Measurements from ENCODE around the gene ZC3H7A. TPM values are rescaled to one million over a fixed set of nuclear protein-coding genes. Genes with fewer than 3 reads are reported as not detected.

Gene ZC3H7A
- total and polyA plus RNA-seq, 2 of the 13 experiments (the other 11 are each of a cell fraction or from before 2014, with no cell fraction given): 29.2 to 36.8 TPM

- TF ChIP-seq USF2 (IDR thresholded peaks at IDR 0.05; ENCODE audit: low read depth, low read length) (no peak), USF2 (CRISPR knock-in tag; IDR thresholded peaks at IDR 0.05; ENCODE audit: borderline replicate concordance) (peak; percentile 70; the same call in 1 of the 2 replicates), ATM (IDR thresholded peaks at IDR 0.05; ENCODE audit: borderline replicate concordance) (no peak), ZNF225 (CRISPR knock-in tag; IDR thresholded peaks at IDR 0.05) (peak; percentile 96), GATAD1 (CRISPR knock-in tag; IDR thresholded peaks at IDR 0.05) (peak; percentile 82; the same call in 1 of the 2 replicates), REST (IDR thresholded peaks at IDR 0.05; ENCODE audit: borderline replicate concordance in 1 of 2, low read depth in 1 of 2, low read length in 2 of 2) (peak in 1 of 2 experiments; percentile 82; a peak in 2 of 4 replicates), ZNF768 (CRISPR knock-in tag; IDR thresholded peaks at IDR 0.05) (peak; percentile 88), ZNF570 (CRISPR knock-in tag; IDR thresholded peaks at IDR 0.05; ENCODE audit: borderline replicate concordance) (peak; percentile 97; the same call in 1 of the 2 replicates), TARDBP (CRISPR knock-in tag; IDR thresholded peaks at IDR 0.05) (peak; percentile 96), KLF9 (CRISPR knock-in tag; IDR thresholded peaks at IDR 0.05; ENCODE audit: low read depth) (peak; percentile 92), MTA1 (CRISPR knock-in tag; IDR thresholded peaks at IDR 0.05; ENCODE audit: borderline replicate concordance) (peak; percentile 93), TRIM24 (CRISPR knock-in tag; IDR thresholded peaks at IDR 0.05) (no peak), AFF4 (CRISPR knock-in tag; IDR thresholded peaks at IDR 0.05) (peak; percentile 89), ZNF34 (CRISPR knock-in tag; IDR thresholded peaks at IDR 0.05; ENCODE audit: borderline replicate concordance) (peak; percentile 95; the same call in 1 of the 2 replicates), IRF1 (CRISPR knock-in tag; IDR thresholded peaks at IDR 0.05; ENCODE audit: low read depth) (peak; percentile 93), NR2F6 (IDR thresholded peaks at IDR 0.05) (peak; percentile 21; the same call in 1 of the 2 replicates), NR2F6 (CRISPR knock-in tag; IDR thresholded peaks at IDR 0.05) (peak; percentile 60), ATF7 (IDR thresholded peaks at IDR 0.05) (no peak), ATF7 (CRISPR knock-in tag; IDR thresholded peaks at IDR 0.05) (peak; percentile 87), SNAI1 (CRISPR knock-in tag; IDR thresholded peaks at IDR 0.05; ENCODE audit: borderline replicate concordance) (peak; percentile 68; the same call in 1 of the 2 replicates)
These were observed at the start of gene ZC3H7A (continued) for GRCh38 chr16:11797166-11797956.

Data from HepG2 (cell line).